HG02981 (cell line): Measurements from ENCODE around the gene MAMLD1.
"Not testable (repeated sequence)": the region's sequence is repeated elsewhere in the genome, so short reads cannot be mapped to it uniquely, and the experiment has no call there.

ENCODE experiments used
- ATAC-seq: cut with Tn5 transposase; IDR thresholded peaks from one replicate; pipeline ENCODE4 v1.9.1; 2021; ENCODE audit warnings: mild to moderate bottlenecking, moderate library complexity; ENCODE audit not compliant: unreplicated experiment

Gene MAMLD1, protein sequence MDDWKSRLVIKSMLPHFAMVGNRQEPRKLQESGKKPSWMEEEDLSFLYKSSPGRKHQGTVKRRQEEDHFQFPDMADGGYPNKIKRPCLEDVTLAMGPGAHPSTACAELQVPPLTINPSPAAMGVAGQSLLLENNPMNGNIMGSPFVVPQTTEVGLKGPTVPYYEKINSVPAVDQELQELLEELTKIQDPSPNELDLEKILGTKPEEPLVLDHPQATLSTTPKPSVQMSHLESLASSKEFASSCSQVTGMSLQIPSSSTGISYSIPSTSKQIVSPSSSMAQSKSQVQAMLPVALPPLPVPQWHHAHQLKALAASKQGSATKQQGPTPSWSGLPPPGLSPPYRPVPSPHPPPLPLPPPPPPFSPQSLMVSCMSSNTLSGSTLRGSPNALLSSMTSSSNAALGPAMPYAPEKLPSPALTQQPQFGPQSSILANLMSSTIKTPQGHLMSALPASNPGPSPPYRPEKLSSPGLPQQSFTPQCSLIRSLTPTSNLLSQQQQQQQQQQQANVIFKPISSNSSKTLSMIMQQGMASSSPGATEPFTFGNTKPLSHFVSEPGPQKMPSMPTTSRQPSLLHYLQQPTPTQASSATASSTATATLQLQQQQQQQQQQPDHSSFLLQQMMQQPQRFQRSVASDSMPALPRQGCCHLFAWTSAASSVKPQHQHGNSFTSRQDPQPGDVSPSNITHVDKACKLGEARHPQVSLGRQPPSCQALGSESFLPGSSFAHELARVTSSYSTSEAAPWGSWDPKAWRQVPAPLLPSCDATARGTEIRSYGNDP

DNA sequence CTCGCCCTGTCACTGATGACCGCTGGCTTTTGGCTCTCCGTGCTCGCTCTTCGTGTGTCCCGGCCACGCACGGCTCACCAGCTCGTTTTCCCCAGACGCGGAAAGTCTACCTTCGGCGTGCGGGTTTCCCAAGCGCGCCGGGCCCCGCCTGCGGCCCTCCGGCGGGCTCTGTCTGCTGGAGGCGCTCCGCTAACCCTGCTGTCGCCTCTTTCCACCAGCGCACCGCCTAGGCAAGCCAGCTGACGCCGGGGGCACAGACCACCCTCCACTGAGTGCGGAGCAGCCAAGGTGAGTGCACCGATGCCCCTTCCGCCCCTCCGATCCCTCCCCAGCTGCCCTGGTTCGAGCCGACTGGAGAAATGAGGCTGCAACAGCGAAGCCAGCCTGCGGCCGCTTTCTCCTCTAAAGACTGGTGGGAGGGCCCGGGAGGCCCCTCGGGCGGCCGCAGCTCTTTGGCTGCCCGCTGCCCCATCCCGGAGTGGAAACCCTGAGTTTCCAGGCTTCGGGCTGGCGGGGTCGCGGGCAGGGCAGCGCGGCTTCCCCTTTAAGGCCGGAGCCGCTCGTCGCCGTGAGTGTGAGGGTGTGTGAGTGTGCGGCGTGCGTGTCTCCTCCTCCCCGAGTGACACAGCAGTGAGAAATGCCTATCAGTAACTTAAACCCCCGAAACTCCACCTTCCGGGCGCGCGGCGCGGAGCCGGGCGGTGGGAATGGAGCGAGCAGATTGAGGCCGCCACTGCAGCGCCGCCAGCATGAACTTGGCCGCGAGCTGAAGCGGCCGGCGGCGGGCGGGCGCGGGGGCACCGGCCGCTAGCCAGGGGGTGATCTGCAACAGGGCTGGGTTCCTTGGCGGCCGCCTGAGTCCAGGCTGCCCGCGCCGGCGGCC, at the start of gene MAMLD1:
Gene MAMLD1 (plus strand): TSS at position 719 of the 883 bp plus-strand sequence. CDS start 82,200 bp downstream, outside the sequence.
- no peak for ATAC-seq

DNA sequence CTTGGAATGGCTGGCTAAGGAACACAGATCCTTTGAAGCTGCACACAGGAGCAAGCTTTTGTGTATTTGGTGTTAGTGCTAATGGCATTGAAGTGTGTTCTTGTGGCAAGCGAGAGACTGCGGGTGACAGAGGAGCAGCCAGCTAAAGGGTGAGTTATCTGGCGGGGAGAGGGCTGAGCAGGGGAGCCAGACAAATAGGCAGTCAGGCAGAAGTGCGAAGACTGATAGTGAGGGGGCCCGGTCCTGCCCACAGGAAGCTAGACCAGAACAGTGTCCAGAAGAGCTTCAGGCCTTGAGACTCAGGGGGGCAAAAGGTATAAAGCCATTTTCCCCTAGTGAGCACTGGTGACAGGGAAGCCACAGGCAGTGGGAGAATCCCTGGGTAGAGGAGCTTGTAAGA, 49.6 kb upstream of the MAMLD1 start:
- no peak for ATAC-seq

DNA sequence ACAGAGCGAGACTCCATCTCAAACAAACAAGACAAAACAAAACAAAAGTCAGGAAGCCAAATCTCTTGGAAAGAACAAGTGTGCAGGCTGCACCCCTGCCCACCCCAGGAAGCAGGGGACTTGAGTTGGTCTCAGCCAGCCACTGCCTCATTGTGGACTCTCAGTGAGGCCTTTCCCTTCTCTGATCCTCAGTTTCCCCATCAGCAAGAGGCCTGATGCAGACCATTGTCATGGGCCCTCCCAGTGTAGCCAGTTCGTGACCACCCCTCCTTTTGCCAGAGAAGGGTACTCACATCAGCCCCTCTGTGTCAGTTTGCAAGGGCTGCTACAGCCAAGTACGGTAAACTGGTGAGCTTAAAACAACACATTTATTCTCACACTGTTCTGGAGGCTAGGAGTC, 48.9 kb upstream of the MAMLD1 start:
- no peak for ATAC-seq

DNA sequence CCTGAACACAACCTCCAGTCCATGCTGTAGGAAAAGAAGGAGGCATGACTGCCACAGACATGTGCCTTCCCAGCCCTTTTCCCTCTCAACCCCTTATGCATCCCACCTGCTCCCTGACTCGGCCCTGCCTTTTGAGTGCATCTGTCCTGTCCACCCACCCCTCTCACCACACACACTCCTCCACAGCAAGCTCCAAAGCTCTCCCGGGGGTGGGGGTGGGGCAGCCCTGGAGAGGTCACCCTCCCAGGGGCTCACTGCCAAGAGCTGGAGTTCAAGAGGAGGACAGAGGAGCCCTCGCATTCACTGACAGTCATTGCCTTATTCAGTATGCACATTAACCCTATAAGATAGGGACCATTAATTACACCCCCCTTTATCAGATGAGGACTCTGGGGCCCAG, 46.6 kb upstream of the MAMLD1 start:
- ATAC-seq = no peak

DNA sequence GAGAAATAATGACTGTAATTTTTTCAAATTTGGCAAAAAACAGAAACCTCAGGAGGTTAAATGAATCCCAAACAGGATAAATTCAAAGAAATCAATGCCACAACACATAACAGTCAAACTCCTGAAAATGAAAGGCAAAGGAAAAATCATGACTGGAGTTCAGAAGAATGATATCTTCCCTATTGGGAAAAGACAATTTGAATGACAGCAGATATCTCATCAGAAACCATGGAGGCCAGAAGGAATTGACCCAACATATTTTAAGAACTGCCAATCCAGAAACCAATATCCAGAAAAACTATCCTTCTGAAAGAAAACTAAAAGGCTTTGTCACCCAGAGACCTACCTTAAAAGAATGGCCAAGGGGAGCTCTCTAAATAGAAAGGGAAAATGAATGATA, 40.1 kb upstream of the MAMLD1 start:
- no peak for ATAC-seq

DNA sequence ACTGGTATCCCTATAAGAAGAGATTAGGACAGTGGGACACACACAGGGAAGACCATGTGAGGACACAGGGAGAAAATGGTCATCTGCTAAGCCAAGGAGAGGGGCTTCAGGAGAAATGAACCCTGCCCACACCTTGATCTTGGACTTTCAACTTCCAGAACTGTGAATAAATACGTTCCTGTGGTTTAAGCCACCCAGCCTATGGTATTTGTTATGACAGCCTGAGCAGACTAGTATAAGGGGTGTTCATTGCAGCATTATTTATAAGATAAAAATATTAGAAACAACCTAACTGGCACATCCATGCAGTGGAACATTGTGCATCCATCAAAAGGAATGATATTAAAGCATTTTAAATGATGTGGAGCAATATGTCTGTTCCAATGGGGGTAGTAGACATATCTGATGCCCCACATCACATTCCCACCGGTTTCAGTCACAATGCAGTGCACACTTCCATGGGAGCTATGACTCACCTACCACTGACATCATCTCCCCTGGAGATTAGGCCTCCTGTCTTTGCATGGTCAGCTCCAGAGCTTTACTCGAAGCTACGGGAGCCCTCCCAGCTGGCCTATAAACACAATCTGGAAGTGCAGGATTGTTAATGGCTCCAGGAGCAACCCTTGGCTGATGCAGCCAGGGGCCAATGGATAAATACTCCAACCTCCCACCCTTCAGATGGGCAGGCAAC, 38.9 kb upstream of the MAMLD1 start:
- ATAC-seq = no peak

DNA sequence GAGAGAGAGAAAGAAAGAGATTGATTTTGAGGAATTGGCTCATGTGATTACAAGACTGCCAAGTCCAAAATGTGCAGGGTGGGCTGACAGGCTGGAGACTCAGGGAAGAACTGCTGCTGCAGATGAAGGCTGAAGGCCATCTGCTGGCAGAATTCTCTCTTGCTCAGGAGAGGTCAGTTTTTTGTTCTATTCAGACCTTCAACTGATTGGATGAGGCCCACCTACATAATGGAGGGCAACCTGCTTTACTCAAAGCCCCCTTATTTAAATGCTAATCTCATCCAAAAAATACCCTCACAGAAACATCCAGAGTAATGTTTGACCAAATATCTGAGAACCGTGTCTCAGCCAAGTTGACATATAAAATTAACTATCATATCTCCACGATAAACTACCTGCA, 38.2 kb upstream of the MAMLD1 start:
- no peak for ATAC-seq

DNA sequence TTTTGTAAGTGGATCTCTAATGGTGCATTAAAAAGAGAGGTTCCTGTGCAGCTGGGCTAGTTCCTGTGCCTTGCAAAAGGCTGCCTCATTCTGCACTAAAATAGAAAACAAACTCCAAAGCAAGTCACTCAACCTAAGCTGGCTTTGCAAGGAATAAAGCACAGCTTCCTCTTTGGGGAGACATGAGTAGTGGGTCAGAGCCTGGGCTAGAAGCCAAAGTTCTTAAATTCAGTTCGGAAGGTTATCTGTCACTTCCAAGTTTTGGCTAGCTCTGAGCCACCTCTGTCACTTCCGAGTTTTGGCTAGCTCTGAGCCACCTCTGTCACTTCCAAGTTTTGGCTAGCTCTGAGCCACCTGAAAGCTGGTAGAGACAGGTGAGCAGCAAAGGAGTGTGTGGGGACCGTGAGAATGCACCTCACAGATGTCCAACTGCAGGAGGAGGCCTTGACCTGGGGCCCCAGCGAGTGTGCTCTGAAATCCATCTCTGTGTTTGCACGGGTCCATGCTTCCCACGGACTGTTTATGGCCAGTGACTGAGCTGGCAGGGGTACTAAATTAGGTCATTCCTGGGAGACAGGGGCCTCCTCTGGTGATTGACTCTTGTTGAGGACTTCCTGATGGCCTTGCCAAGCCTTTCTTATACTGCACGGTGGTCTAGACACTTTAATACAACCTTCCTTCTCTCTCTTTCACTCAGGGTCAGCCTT, 36.4 kb upstream of the MAMLD1 start:
- ATAC-seq = no peak

DNA sequence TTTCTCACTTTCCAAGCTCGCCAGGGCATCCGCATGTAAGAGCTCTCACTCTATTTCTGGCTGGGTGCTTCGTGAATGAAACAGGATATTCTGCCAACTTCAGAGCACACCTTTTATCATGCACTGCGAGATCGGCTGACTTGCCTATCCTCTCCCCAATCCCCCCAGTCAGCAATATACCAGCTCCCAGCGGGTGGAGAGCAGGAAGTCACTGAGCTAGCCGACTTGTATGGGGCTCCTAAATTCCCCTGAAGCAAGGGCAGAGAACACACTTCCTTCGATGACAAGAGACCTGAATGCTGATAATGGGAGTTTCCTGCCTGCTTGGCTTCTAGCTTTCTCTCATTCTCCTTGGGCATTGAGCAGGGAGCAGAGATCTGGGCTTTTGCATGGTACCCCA, 33.8 kb upstream of the MAMLD1 start:
- ATAC-seq = no peak

DNA sequence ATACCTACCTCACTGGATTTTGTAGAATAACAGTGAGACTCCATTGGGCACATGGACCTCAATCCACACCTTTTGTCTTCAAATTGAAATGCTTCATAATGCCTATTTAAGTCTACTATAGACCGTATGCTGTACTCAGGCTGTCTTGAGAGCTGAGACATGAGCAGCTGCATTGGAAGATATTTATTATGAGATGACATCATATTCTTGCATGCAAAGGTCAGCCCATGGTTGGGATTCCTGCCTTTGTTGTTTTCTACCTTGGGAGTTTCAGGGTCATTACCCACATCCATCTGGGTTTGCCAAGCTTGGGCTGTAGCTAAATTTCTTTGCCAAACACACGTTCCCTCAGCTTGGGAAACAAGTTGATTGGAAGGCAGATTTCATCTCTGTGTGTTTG, 33.2 kb upstream of the MAMLD1 start:
- ATAC-seq = no peak

DNA sequence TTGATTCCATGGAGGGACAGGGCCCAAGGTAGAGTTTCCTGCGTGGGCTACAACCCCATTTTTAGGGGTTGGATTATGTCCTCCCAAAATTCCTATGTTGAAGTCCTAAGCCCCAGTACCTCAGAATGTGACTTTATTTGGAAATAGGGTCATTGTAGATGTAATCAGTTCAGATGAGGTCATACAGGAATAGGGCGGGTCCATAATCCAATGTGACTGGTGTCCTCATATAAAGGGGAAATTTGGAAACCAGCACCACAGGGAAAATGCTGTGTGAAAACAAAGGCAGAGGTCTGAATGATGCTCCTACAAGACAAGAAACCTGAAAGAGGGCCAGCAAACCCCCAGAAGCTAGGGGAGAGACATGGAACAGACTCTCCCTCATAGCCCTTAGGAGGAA, 31.1 kb upstream of the MAMLD1 start:
- no peak for ATAC-seq

DNA sequence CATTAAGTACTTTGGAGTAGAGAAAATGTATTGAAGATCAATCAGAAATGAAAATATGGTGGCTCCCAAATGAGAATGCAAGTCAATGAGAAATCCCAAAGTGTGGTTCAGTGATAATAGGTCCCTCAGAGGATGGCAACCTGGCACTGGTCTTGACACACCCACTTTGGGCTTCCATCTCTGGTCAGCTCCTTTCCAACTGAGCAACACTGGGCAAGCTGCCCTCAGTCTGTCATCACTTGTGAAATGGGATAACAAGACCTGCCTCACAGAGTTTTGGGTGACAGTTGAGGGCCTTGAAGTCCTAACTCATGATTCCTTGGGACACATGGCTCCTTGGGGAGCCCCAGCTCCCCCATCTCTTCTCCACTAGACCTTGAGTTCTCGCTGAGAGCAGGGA, 29.0 kb upstream of the MAMLD1 start:
- no peak for ATAC-seq

DNA sequence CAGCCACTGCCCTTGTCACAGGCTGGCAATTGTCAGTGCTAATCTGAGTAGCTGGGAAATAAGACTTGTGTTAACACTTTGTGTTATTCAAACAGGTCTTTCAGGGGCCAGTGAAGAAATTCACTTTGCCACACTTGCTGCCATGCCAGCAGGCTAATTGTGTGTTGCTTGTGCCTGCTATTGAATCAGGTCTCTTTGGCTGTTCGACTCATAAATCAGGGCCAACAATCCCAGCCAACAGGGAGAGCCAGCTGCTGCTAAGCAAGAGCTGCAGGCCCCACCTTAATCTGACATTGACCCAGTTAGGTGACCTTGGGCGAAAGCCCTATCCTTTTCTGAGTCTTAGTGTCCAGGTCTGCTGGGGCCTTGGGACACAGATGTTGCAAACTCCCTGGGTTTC, 28.1 kb upstream of the MAMLD1 start:
- no peak for ATAC-seq

DNA sequence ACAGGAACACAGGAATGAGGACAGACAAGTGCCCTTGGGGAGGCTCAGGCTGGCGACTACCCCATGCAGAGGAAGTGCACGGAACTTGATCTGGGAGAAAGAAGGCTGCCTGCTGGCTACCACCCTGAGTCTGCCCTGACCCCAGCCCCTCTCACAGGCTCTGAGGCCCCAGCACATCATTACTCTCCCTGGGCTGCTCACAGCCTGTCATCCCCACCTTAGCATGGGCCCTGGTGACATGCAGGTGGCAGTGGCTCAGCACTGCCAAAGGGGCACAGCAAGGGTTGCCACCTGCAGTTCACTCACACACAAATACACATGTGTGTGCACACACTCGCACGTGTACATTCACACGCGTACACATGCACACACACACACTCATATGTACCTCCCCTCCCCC, 26.1 kb upstream of the MAMLD1 start:
- ATAC-seq = no peak

DNA sequence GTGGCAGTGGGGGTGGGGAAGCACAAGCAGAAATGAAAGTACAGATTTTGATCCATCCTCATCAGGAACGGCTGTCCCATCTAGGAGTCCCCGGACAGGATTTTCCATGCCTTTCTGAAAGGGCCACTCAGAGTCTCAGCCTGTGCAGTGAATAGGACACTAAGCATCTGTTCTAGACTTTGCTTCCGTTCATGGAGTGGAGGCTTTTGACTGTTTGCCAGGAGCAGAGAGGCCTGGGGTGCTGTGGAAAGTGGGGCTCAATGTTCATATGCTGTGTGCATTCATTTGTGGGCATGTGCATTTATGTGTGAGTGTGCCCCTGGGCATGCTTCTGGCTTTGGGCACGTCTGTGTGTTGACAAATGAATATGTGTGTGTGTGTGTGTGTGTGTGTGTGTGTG, 25.6 kb upstream of the MAMLD1 start:
- no peak for ATAC-seq

DNA sequence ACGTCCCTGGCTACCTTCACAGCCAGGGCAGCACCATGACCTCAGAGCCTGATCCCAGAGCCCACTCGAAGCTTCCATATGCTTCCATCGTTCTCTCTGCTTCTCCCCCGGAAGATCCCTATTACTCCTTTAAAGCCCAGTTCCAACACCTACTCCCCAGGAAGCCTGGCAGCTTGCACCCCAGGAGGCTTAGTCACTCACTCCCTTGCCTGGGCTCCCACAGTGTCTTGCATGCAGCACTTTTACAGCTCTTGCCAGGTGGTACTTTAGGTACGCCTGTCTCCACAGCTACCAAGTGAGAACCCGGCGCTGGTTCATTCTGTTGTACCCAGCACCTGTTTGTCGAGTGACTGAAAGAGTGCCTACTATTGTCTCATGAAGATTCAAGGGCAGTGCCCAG, 24.5 kb upstream of the MAMLD1 start:
- ATAC-seq = no peak

DNA sequence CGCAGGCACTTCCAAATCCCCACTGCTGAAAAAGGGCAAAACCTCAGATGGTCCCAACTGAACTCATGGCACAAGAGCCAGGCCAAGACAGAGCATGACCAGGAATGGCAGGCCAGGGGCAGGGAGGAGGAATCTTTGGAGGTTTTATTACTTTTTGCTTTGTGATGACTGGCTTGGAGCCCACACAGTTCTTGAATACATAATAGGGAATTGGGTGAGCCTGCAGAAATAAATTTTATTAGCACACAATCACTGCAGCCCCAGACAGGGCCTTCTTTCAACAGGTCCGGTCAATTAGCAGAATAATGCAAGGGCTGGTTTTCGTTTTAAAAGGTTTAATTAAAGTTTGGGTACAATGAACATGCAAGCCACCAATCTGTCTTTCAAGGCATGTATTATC, 23.4 kb upstream of the MAMLD1 start:
- ATAC-seq = no peak

DNA sequence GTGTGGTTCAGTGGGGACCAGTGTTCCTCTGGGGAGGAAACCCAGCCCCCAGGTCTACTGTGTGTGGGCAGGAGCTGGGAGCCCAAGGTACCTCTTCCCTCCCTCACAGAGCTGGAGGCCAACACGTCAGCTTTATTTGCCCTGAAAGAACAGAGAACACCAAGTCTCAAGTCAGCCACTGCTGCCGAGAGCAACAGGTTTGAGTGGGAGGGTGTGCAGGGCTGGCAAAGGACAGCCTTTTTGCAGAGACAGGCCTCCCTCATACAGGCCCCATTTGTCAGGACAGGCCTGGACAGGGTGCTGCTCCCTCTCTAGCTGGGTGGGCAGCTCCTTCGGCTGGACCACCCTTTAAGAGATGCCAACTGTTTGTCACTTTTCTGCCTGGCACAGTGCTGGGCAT, 22.8 kb upstream of the MAMLD1 start:
- not testable (repeated sequence) for ATAC-seq

DNA sequence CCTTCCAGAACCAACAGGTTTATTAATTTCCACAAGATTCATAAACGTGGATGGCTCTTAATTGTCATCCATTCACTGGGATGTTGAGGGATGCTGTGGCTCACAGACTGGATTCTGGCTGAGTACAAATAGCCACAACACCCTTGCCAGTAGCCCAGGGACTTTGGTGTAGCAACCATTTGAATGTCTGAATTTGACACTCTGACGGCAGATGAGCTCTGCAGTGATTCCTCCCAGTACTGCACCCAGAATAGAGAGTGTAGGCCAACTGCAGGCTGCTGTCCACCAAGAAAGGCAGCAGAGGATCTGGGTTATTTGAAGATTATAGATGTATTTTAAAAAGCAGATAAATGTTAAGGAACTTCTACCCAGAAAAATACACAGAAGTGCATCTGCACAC, 15.6 kb upstream of the MAMLD1 start:
- no peak for ATAC-seq

DNA sequence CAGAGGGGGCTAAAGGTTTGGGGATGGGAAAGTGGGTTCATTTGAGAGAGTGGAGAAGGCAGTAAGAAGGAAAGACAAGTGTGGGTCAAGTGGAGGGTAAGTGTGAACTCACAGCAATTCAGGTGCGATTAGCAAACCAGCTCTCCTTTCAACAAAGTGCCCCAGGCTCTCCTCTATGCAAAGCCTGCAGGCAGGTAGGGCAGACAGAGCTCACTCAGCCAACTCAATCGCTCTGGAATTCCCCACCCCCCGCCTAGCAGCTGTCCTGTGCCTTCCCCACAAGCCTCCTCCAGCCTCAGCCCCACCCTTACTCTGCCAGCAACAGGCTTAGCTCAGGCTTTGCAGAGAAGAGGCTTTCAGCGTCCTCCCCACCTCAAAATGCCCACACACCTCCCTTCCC, 14.8 kb upstream of the MAMLD1 start:
- no peak for ATAC-seq
